ENCODE data around the gene SARS2.
A peak's percentile ranks its signal among the peaks of the same experiment; 100 is the strongest.
"Not testable (repeated sequence)": the region's sequence is repeated elsewhere in the genome, so short reads cannot be mapped to it uniquely, and the experiment has no call there.

The SARS2 gene, protein sequence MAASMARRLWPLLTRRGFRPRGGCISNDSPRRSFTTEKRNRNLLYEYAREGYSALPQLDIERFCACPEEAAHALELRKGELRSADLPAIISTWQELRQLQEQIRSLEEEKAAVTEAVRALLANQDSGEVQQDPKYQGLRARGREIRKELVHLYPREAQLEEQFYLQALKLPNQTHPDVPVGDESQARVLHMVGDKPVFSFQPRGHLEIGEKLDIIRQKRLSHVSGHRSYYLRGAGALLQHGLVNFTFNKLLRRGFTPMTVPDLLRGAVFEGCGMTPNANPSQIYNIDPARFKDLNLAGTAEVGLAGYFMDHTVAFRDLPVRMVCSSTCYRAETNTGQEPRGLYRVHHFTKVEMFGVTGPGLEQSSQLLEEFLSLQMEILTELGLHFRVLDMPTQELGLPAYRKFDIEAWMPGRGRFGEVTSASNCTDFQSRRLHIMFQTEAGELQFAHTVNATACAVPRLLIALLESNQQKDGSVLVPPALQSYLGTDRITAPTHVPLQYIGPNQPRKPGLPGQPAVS

DNA sequence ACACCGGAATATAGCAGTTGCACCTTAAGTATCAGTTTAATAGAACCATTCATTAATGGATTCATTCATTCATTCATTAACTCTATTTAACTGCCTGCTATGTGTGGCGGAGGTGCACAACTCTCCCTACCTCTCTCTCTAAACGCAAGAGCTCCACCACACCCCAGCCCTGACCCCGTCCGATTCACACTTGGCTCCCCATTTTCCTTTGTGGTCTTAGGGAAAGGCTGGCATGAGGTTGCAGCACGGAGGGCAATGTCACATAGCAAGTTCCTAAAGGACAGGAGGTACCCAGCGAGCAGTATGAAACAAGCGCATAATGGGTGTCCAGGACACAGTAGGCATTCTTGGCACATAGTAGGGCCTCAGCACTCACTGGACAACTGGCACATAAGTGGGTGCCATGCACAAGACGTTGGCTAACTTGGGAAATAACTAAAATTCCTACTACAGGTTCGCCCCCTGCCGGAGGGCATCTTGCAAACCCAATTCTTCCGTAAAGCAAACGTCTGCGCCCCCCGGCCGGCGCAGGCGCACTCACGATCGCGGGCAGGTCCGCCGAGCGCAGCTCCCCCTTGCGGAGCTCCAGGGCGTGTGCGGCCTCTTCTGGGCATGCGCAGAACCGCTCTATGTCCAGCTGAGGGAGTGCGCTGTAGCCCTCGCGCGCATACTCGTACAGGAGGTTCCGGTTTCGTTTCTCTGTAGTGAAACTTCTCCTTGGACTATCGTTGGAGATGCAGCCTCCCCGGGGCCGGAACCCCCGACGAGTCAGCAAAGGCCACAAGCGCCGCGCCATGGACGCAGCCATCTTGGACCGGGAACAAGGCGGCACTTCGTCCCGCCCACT lies at the start of gene SARS2:
Gene SARS2 (minus strand): TSS at position 835 of the 847 bp plus-strand sequence. CDS start 27 bp downstream, at position 808.
- peak; percentile 96 for DNase-seq (ENCODE audit: low spot score)

DNA sequence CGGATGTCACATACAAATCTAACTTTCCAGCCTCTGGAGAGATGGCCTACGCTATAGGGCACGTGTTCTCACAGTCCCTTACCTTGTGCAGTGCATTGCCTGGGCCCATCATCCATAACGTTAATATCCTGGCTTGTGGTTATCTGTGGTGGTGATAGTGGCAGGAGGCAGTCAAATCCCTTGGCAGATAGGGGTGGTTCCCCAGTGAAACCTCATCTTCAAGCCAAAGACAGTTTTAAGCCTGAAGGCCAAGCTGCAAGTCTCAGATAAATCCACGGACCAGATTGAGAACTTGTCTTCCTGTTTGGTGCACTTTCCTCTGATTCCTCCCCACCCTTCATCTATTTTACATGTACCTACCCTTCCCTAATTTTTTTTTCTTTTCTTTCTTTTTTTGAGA lies 49.2 kb upstream of the SARS2 start:
- DNase-seq (ENCODE audit: low spot score) = no peak

GRCh38 chr19:38978326-38978689 lies 47.7 kb upstream of the SARS2 start:
- no peak for DNase-seq (ENCODE audit: low spot score)

DNA sequence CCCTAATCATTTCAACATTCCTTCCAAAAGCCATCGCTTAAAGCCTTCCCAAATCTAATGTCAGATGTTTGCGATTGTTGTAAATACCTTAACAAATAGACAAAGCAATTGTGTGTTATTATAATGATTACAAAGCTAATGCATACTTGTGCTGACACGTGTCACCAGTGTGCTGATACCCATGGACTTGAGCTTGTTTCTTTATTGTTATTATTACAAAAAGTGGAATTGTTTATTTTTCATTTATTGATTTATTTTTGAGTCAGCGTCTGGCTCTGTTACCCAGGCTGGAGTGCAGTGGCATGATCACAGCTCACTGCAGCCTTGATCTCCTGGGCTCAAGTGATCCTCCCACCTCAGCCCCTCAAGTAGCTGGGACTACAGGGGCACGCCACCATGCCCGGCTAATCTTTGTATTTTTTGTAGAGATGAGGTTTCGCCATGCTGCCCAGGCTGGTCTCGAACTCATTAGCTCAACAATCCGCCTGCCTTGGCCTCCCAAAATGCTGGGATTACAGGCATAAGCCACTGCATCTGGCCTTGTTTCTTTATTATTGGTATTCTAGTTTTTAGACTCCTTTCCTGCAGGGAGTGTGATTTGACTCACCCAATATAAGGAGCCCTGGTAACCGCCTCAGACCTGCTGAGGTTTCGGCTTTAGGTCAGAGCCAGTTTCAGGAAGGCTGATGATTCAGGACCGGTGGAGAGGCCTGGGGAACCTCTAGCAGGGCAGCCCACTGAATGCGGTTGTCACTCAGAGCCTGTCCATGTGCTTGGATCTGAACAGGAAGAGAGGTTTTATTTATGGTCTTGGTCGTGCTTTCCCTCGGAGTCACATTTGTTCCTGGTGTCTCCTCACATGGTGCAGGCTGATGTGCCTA lies 47.1 kb upstream of the SARS2 start:
- DNase-seq (ENCODE audit: low spot score) = no peak

DNA sequence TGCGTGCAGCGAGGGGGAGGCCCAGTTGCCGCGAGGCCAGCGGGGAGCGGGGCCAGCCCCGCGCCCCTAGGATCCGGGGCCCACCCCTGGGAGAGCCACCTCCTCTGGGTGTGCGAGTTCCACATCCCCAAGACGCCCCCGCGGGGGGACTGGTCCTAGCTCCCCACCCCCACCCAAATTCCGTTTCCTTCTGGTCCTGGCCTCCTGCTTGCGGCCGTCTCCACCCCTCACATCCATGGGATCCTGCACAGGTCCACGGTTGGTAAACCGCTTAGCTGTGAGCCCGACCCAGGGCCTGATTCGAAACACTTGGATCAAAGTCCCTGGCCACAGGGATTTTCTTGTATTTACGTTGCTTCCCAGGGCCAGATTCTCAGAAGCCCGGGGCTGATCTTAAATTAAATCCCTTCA lies 45.3 kb upstream of the SARS2 start:
- DNase-seq (ENCODE audit: low spot score) = no peak

DNA sequence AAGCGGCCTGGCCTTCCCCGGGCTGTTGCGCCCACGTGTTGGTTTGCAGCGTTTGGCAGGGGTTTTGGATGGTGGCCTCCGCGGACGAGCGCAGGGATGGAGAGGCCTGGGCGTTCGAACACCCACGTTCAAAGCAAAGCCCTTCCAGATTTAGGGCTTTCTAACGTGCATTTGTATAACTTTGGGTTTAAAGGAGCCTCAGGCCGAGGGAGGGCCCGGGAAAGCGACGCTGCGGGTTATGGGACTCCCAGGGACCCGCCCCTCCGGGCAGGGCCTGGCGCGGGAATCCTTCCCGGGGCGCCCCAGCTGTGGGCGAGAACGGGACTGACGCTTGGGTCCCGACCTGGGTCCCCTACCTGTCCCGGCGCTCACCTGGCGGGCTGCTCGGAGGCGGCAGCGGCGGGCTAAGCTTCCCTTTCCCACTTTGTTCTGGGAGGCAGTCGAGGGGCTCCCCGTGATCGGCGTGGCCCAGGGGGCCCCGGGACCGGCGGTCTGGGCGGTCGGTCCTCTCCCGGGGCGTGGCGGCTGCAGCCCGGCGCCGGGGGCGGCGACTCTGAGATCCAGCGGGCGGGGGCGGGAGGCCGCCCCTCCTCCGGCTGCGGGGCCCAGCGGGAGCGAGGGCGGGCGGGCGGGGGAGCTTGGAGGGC lies 44.8 kb upstream of the SARS2 start, which contains the start of gene FBXO17:
Gene FBXO17 (minus strand): TSS at position 529 of the 647 bp plus-strand sequence. CDS start 25,423 bp downstream, outside the sequence.
- no peak for DNase-seq (ENCODE audit: low spot score)

GRCh38 chr19:38974624-38975213 lies 44.2 kb upstream of the SARS2 start:
- no peak for DNase-seq (ENCODE audit: low spot score)

GRCh38 chr19:38971672-38972071 lies 41.1 kb upstream of the SARS2 start:
- peak; percentile 22 for DNase-seq (ENCODE audit: low spot score)

DNA sequence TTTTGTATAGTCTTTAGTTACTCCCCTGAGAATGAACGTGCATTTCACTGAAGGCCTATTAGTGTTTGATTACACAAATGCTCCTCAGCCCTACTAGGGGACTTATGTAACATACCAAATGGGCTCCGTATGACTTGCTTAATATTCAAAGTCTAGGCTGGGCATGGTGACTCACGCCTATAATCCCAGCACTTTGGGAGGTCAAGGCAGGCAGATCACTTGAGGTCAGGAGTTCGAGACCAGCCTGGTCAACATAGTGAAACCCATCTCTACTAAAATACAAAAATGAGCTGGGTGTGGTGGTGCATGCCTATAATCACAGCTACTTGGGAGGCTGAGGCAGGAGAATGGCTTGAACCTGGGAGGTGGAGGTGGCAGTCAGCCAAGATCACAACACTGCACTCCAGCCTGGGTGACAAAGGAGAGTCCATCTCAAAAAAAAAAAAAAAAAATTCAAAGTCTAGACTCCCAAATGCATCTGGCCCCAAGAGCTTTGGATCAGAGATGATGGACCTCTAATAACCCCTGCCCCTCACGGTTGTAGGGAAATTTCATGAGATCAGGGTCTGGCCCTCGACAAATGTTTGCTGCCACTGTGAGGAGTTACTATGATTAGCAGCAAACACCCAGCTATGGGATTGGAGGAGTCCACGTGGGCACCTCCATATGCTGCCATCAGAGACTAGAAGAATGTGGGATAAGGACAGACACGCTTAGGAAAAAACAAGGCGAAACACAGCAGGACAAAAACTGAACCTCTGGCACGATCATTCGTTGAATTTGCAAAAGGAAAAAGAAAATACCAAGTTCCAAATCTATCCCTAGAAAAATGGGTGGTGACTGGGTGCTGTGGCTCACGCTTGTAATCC lies 40.3 kb upstream of the SARS2 start:
- DNase-seq (ENCODE audit: low spot score) = no peak

GRCh38 chr19:38966149-38966548 lies 35.6 kb upstream of the SARS2 start:
- DNase-seq (ENCODE audit: low spot score) = not testable (repeated sequence)

DNA sequence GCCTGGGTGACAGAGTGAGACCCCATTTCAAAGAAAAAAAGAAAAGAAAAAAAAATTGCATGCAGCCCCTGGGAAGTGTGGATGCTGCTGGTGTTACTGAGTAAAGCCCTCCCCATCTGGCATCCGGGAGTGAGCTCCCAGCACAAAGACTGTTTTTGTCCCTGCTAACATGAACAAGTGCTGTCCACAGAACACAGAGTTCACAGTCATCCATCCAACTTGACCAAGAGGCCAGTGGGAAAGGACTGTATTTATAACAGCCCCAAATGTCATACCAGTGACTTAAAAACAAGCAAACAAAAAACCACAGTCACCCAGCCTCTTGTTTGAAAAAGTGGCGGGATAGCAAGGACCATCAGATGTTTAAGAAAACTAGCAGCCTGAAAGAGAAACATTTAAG lies 34.2 kb upstream of the SARS2 start:
- no peak for DNase-seq (ENCODE audit: low spot score)

DNA sequence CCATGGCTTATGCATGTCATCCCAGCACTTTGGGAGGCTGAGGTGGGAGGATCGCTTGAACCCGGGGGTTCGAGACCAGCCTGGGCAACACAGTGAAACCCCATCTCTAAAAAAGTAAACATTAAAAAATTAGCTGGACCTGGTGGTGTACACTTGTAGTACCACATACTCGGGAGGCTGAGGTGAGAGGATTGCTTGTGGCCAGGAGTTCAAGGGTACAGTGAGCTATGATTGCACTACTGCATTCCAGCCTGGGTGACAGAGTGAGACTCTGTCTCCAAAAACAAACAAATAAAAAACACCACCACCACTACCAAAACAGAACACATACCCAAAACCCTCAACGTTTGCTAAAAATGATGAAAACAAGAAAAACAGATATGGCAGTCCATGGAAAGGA lies 29.1 kb upstream of the SARS2 start:
- no peak for DNase-seq (ENCODE audit: low spot score)

DNA sequence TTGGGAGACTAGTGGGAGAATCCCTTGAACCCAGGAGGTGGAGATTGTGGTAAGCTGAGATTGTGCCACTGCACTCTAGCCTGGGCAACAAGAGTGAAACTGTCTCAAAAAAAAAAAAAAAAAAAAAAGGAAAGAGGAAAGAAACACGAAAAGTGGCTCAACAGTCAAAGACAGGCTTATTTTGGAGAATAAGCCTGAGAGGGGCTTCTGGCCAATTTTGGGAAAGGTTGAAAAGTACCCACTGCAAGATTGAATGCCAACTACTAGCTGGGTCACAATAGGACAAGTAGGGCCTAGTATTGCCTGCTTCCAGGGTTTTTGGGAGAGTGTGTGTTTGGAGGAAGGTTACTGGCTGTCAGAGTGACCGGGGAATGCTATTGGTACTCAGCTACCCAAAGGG lies 27.7 kb upstream of the SARS2 start:
- DNase-seq (ENCODE audit: low spot score) = no peak

DNA sequence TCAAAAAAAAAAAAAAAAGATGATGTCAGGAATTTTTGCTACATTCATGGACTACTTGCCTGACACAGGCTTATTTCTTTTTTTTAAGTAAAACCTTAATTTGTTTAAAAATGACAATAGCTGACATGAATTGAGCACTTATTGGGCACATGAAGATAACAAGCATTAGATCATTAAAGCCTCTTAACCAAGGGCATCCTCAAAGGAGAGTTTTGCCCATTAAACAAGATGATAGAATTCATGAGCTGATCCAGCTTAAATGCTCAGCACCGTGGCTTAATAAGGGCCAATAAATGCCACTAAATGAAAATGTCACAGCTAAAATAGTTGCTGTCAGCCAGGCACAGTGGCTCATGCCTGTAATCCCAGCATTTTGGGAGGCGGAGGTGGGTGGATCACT lies 25.7 kb upstream of the SARS2 start:
- DNase-seq (ENCODE audit: low spot score) = no peak

- no peak for DNase-seq (ENCODE audit: low spot score)
These were observed 23.1 kb upstream of the SARS2 start for GRCh38 chr19:38953677-38954076.

GRCh38 chr19:38952395-38953165 lies 22.0 kb upstream of the SARS2 start:
- DNase-seq (ENCODE audit: low spot score) = peak; percentile 63

- no peak for DNase-seq (ENCODE audit: low spot score)
These were observed 20.6 kb upstream of the SARS2 start for GRCh38 chr19:38951187-38951586.

DNA sequence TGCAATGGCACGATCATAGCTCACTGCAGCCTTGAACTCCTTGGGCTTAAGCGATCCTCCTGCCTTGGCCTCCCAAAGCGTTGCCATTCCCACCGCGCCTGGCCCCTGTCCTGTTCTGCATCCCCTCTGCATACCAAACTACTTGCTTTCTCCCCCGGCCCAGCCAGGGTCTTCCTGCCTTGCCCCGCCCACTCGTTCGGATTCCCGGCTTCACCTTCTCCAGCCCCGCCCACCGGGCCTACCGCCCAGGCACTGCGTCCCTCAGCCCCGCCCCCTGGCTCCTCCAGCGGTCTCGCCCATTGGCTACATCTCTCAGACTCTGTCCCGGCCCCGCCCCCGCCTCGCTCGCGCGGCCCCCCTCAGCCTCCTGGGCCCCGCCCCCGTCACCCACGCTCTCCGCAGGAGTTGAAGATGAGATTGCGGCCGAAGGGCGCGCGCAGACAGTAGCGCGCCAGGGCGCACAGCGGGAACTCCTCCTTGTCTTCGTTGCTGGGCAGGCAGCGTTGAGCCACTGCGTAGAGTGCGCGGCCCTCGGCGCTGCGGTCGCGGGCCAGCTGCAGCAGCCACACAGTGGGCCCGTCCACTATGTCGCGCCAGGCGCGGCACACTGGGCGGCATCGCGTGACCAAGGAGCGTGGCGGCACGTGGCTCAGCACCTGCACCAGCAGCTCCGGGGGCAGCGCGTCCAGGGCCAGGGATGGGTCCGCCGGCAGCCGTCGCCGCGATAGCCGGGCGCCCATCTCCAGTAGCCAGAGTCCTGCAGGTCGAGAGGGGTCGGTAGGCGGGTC lies 19.2 kb upstream of the SARS2 start:
- no peak for DNase-seq (ENCODE audit: low spot score)

All from RKO (cell line).